B cell (primary cell): ENCODE measurements around the gene RNF175.

Experiments
- EZH2 ChIP-seq: IDR thresholded peaks from 2 replicates; pipeline ENCODE4 v1.6.1; 2012; ENCODE audit warnings: borderline replicate concordance, low read depth, mild to moderate bottlenecking, moderate library complexity, low read length; ENCODE audit not compliant: insufficient read depth, poor library complexity, severe bottlenecking
- TF ChIP-seq, protein P1 (sequence below): fragments of 200-600 bp; IDR thresholded peaks from one replicate; pipeline ENCODE4 v1.8.0; 2022; ENCODE audit warnings: antibody characterized with exemption, mild to moderate bottlenecking

DNA sequence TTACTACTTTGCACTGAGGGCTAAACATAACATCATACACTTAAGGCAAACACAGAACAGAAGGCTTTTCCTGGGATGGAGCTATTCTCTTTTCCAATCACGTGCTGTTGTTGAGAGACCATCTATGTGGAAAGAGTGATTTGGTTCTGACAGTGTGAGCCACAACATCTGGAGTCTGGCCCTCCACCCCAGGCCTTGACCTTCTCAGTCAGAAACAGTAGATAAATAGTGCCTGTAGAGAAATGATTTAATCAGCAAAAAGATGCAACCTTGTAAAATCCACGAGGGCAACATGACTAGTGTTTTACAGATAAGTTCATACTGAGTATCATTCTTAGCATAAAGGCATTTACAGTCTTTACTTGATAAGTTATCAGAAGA is 39.9 kb upstream of the RNF175 start:
- TF ChIP-seq, protein P1, sequence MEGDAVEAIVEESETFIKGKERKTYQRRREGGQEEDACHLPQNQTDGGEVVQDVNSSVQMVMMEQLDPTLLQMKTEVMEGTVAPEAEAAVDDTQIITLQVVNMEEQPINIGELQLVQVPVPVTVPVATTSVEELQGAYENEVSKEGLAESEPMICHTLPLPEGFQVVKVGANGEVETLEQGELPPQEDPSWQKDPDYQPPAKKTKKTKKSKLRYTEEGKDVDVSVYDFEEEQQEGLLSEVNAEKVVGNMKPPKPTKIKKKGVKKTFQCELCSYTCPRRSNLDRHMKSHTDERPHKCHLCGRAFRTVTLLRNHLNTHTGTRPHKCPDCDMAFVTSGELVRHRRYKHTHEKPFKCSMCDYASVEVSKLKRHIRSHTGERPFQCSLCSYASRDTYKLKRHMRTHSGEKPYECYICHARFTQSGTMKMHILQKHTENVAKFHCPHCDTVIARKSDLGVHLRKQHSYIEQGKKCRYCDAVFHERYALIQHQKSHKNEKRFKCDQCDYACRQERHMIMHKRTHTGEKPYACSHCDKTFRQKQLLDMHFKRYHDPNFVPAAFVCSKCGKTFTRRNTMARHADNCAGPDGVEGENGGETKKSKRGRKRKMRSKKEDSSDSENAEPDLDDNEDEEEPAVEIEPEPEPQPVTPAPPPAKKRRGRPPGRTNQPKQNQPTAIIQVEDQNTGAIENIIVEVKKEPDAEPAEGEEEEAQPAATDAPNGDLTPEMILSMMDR: no peak
- no peak for TF ChIP-seq EZH2
